ENCODE measurements around the gene MAP3K7. TPM values are rescaled to one million over a fixed set of nuclear protein-coding genes. Genes with fewer than 3 reads are reported as not detected.
"Not testable (repeated sequence)": the region's sequence is repeated elsewhere in the genome, so short reads cannot be mapped to it uniquely, and the experiment has no call there.

The MAP3K7 gene
- polyA plus RNA-seq, 1 donor = 35.3 TPM

GRCh38 chr6:90578894-90579549 is 7.8 kb downstream of the MAP3K7 start:
- DNase-seq (ENCODE audit: low read depth) = no peak

DNA sequence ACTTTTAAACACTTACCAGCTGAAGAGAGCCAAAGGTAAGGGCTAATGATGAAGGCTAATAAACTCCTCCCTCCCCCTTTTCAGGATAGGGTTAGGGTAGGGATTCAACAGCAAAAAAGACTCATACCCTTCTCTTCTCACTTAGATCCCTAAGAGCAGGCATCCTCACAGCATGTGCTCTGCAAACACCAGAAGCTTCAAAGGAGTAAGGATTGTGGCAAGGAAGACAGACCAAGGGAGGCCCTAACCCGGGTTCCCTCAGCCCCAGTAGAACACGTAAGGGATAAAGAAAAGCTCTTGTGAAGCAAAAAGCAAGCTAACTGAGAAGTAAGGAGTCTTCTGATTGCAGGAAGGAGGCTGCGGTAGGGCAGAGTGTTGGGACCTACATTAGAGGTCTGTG is 11.6 kb downstream of the MAP3K7 start:
- DNase-seq (ENCODE audit: low read depth) = no peak

DNA sequence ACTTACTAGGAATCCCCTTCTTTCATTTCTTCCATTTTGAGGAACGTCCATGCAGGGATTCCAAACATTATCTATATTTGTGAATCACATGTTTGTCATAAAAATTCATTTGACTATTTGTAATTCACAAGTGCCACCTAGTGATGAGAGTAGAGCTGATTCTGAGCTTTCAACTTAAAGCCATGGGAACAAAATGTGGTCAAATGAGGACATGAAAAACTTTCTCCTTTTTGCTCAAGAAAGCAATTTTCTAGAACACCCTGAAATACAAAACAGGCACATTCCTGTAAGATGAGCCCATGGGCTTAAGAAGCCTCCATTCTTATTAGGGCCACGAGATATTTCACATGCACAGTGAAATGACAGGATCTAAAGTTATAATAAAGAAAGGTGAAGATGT is 12.3 kb downstream of the MAP3K7 start:
- DNase-seq (ENCODE audit: low read depth) = no peak

GRCh38 chr6:90573624-90574023 is 13.2 kb downstream of the MAP3K7 start:
- no peak for DNase-seq (ENCODE audit: low read depth)

GRCh38 chr6:90572856-90573255 is 14.0 kb downstream of the MAP3K7 start:
- no peak for DNase-seq (ENCODE audit: low read depth)

- no peak for DNase-seq (ENCODE audit: low read depth)
These were observed 17.6 kb downstream of the MAP3K7 start for GRCh38 chr6:90569223-90569622.

- DNase-seq (ENCODE audit: low read depth) = not testable (repeated sequence)
These were observed 19.2 kb downstream of the MAP3K7 start for GRCh38 chr6:90567682-90568081.

DNA sequence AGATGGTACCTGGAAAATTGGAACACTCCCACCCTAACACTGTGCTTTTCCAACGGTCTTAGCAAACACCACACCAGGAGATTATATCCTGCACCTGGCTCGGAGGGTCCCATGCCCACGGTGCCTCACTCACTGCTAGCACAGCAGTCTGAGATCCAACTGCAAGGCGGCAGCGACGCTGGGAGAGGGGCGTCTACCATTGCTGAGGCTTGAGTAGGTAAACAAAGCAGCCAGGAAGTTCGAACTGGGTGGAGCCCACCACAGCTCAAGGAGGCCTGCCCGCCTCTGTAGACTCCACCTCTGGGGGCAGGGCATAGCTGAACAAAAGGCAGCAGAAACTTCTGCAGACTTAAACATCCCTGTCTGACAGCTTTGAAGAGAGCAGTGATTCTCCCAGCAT is 24.5 kb downstream of the MAP3K7 start:
- DNase-seq (ENCODE audit: low read depth) = not testable (repeated sequence)

DNA sequence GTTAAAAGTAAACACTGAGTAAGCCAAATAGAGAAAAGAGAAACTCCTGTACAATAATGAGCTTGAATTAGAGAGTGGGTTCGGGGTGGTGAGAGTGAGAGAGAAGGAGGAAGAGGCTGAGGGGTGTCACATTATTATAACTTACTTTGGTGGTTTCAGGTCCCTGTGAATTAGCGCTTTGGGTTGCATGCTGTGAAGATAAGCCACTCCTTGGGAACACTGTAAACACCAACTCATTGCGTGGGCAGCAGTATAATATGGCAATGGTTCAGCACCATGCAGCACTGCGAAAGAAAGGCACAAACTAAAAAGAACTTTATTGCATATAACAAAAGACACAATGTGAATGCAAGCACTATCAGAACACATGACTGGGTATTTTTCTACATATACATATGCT is 26.9 kb downstream of the MAP3K7 start:
- DNase-seq (ENCODE audit: low read depth) = no peak

DNA sequence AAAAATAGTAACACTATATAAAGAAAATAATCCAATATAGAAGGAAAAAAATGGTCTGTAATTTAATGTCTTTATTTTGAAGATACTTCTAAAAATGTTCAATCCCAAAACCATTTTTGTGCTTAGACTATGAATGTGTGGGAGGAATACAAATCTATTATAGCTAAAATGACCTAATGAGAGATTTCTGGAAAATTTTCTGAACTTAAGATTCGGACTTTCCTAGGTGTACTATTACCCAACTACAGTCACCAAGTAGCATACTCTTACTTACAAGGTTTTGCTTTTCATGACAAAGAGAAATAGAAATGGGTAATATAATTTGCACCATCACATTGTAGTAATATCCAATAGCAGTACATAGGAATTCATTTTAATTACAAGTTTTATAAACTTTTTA is 29.9 kb downstream of the MAP3K7 start:
- no peak for DNase-seq (ENCODE audit: low read depth)

DNA sequence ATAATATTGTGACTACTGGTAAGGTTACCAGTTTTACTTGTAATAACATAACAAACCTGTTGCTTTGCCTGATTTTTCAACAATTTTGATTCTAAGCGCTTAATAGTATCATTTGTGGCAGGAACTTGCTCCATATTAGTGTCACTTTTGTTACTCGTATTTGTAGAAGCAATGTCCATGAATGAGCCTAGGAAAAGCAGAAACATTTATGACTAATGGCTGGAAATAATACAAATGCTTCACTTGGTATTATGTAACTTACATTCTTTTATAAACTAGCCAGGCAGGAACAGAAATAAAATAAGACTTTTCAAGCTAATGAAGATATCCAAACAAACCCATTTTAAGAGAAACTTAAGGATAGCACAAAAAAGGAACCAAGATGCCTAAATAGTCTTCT is 38.9 kb downstream of the MAP3K7 start:
- DNase-seq (ENCODE audit: low read depth) = no peak

DNA sequence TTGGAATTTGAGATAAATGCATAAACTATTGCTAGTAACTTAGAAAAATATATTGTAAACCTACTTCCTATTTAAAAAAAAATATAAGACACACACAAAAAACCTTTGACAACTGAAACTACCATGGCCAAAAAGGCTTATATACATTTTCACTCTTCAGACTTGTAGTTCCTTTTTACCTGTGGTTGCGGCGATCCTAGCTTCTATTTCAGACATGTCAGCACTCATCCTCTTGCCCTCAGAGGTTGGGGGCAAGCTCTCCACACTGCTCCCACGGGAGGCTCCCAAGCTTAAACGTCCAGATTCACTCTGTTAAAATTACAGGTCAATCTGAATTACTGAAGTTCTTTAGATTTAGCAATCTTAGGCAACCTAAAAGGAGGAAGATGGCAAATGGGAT is 39.8 kb downstream of the MAP3K7 start:
- no peak for DNase-seq (ENCODE audit: low read depth)

GRCh38 chr6:90545448-90545847 is 41.4 kb downstream of the MAP3K7 start:
- DNase-seq (ENCODE audit: low read depth) = no peak

GRCh38 chr6:90544741-90545140 is 42.1 kb downstream of the MAP3K7 start:
- no peak for DNase-seq (ENCODE audit: low read depth)

- DNase-seq (ENCODE audit: low read depth) = no peak
These were observed 42.8 kb downstream of the MAP3K7 start for GRCh38 chr6:90544081-90544480.

- DNase-seq (ENCODE audit: low read depth) = no peak
These were observed 45.7 kb downstream of the MAP3K7 start for GRCh38 chr6:90541221-90541620.

- no peak for DNase-seq (ENCODE audit: low read depth)
These were observed 48.4 kb downstream of the MAP3K7 start for GRCh38 chr6:90538278-90539046.

GRCh38 chr6:90537723-90538258 is 49.1 kb downstream of the MAP3K7 start:
- DNase-seq (ENCODE audit: low read depth) = no peak

DNA sequence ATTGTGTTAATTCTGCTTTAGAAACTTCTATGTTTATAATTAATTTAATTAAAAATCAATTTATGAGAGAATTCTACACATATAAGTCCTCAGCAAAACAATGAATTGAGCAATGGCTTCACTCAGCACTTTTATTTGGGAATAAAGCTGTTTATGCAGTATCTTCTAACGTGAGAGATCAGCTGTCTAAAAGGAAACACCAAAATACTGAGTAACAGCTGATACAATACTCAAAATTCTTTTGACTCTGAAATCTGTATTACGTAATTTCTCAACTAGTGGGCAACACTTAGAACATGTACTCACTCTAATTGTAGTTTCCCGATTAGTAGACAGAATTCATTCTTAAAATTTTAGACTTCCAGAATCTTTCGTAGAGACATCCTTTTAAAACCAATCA is 49.8 kb downstream of the MAP3K7 start:
- no peak for DNase-seq (ENCODE audit: low read depth)

- DNase-seq (ENCODE audit: low read depth) = no peak
These were observed 50.4 kb downstream of the MAP3K7 start for GRCh38 chr6:90536520-90536919.

GRCh38 chr6:90534337-90535025 is 52.4 kb downstream of the MAP3K7 start:
- DNase-seq (ENCODE audit: low read depth) = no peak

GRCh38 chr6:90533615-90534336 is 53.1 kb downstream of the MAP3K7 start:
- no peak for DNase-seq (ENCODE audit: low read depth)
